Smooth muscle cell (in vitro differentiated cells): Measurements from ENCODE around the gene ARID3A. TPM values are rescaled to one million over a fixed set of nuclear protein-coding genes. Genes with fewer than 3 reads are reported as not detected.
A peak's percentile ranks its signal among the peaks of the same experiment; 100 is the strongest.

Experiments used
- DNase-seq: peaks from one replicate; lab custom pipeline; 2025; ENCODE audit not compliant: unreplicated experiment; lab: John Stamatoyannopoulos, UW
- H2AFZ ChIP-seq: fragments of 200-600 bp; sonication (generic); 2 replicates; pipeline ENCODE4 v1.6.0; 2016; ENCODE audit warnings: antibody characterized with exemption, low read depth, mild to moderate bottlenecking
- H3F3A ChIP-seq: fragments of 200-600 bp; sonication (generic); 2 replicates; pipeline ENCODE4 v1.6.0; 2017; ENCODE audit warnings: antibody characterized with exemption, low read depth
- H3K27ac ChIP-seq: fragments of 200-600 bp; sonication (generic); 2 replicates; pipeline ENCODE4 v1.5.1; 2016; ENCODE audit warnings: low read depth, mild to moderate bottlenecking
- H3K27me3 ChIP-seq: fragments of 200-600 bp; sonication (generic); 2 replicates; pipeline ENCODE4 v1.6.1; 2016; ENCODE audit warnings: low read depth, mild to moderate bottlenecking
- H3K36me3 ChIP-seq: fragments of 200-600 bp; sonication (generic); 2 replicates; pipeline ENCODE4 v1.5.1; 2016; ENCODE audit warnings: low read depth
- H3K4me1 ChIP-seq: fragments of 200-600 bp; sonication (generic); 2 replicates; pipeline ENCODE4 v1.5.1; 2016; ENCODE audit warnings: low read depth
- H3K4me2 ChIP-seq: fragments of 200-600 bp; sonication (generic); 2 replicates; pipeline ENCODE4 v1.6.0; 2016; ENCODE audit warnings: mild to moderate bottlenecking
- H3K4me3 ChIP-seq: fragments of 200-600 bp; sonication (generic); 2 replicates; pipeline ENCODE4 v1.5.1; 2016; ENCODE audit warnings: mild to moderate bottlenecking
- H3K79me2 ChIP-seq: fragments of 200-600 bp; sonication (generic); 2 replicates; pipeline ENCODE4 v1.6.0; 2016; ENCODE audit warnings: low read depth, mild to moderate bottlenecking
- H3K9ac ChIP-seq: fragments of 200-600 bp; sonication (generic); 2 replicates; pipeline ENCODE4 v1.6.0; 2016; ENCODE audit warnings: low read depth
- H3K9me3 ChIP-seq: fragments of 200-600 bp; sonication (generic); replicated peaks from 2 replicates; pipeline ENCODE4 v1.5.1; 2016; ENCODE audit warnings: low read depth
- H4K20me1 ChIP-seq: fragments of 200-600 bp; sonication (generic); 2 replicates; pipeline ENCODE4 v1.6.0; 2016; ENCODE audit warnings: low read depth
- WGBS: methylation state at CpG from one replicate; pipeline ENCODE4 v1.1.7; 2016; ENCODE audit warnings: low lambda C conversion rate; 5-methylcytosine and 5-hydroxymethylcytosine counted together
- polyA plus RNA-seq: library from polyadenylated mRNA; unstranded; fragments of >200 nt; fragmentation: Nextera tagmentation; extraction: Ambion mirVana; gene quantifications from 2 replicates; pipeline ENCODE4 v1.2.1, GENCODE V29; 2016
- total RNA-seq: library from RNA; depleted of rRNA; stranded (reverse); fragments of >200 nt; gene quantifications from 2 replicates; pipeline ENCODE4 v1.2.3, GENCODE V29; 2014
- TF ChIP-seq, protein P1 (sequence below): fragments of 200-600 bp; sonication (generic); IDR thresholded peaks from 2 replicates; pipeline ENCODE4 v1.5.1; 2017; ENCODE audit warnings: borderline replicate concordance, mild to moderate bottlenecking, antibody characterized with exemption; ENCODE audit not compliant: insufficient read depth, poor library complexity, severe bottlenecking

ARID3A gene
- total and polyA plus RNA-seq, 2 experiments from 2014 or later, result 45.7 to 50.3 TPM

GRCh38 chr19:964116-964520 is 38.3 kb downstream of the ARID3A start:
- Histone ChIP-seq H3K27me3 (no peaks in the 10 kb centered on the region), H3K9ac (no peak overlapping the region), H3K27ac (peak overlapping the region; percentile 38), H2AFZ (no peak overlapping the region), H3K79me2 (peaks cover 64% of the 10 kb centered on the region), H3K9me3 (no peaks in the 10 kb centered on the region), H4K20me1 (peaks cover 35% of the 10 kb centered on the region), H3K4me2 (no peak overlapping the region), H3K4me3 (no peak overlapping the region), H3K4me1 (peaks cover 3% of the 10 kb centered on the region), H3F3A (peaks cover 14% of the 10 kb centered on the region), H3K36me3 (peaks cover 9% of the 10 kb centered on the region)
- TF ChIP-seq, protein P1, sequence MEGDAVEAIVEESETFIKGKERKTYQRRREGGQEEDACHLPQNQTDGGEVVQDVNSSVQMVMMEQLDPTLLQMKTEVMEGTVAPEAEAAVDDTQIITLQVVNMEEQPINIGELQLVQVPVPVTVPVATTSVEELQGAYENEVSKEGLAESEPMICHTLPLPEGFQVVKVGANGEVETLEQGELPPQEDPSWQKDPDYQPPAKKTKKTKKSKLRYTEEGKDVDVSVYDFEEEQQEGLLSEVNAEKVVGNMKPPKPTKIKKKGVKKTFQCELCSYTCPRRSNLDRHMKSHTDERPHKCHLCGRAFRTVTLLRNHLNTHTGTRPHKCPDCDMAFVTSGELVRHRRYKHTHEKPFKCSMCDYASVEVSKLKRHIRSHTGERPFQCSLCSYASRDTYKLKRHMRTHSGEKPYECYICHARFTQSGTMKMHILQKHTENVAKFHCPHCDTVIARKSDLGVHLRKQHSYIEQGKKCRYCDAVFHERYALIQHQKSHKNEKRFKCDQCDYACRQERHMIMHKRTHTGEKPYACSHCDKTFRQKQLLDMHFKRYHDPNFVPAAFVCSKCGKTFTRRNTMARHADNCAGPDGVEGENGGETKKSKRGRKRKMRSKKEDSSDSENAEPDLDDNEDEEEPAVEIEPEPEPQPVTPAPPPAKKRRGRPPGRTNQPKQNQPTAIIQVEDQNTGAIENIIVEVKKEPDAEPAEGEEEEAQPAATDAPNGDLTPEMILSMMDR, result no peak
- DNase-seq, result no peak
- WGBS, result 97% methylated on average over 16 of the region's 16 CpGs

GRCh38 chr19:964761-965694 is 39.2 kb downstream of the ARID3A start:
- 98% methylated on average over 19 of the region's 19 CpGs for WGBS
- H3K36me3 ChIP-seq, result peaks cover 9% of the 10 kb centered on the region
- H3K27ac ChIP-seq, result no peak overlapping the region
- H3K9ac ChIP-seq, result no peak overlapping the region
- H3F3A ChIP-seq, result peaks cover 10% of the 10 kb centered on the region
- TF ChIP-seq, protein P1, result no peak
- no peak overlapping the region for H3K4me2 ChIP-seq
- DNase-seq, result no peak
- no peak overlapping the region for H3K4me3 ChIP-seq
- H2AFZ ChIP-seq, result no peak overlapping the region
- H3K27me3 ChIP-seq, result no peaks in the 10 kb centered on the region
- H3K4me1 ChIP-seq, result peaks cover 3% of the 10 kb centered on the region
- no peaks in the 10 kb centered on the region for H3K9me3 ChIP-seq
- peaks cover 26% of the 10 kb centered on the region for H4K20me1 ChIP-seq
- peaks cover 57% of the 10 kb centered on the region for H3K79me2 ChIP-seq

DNA sequence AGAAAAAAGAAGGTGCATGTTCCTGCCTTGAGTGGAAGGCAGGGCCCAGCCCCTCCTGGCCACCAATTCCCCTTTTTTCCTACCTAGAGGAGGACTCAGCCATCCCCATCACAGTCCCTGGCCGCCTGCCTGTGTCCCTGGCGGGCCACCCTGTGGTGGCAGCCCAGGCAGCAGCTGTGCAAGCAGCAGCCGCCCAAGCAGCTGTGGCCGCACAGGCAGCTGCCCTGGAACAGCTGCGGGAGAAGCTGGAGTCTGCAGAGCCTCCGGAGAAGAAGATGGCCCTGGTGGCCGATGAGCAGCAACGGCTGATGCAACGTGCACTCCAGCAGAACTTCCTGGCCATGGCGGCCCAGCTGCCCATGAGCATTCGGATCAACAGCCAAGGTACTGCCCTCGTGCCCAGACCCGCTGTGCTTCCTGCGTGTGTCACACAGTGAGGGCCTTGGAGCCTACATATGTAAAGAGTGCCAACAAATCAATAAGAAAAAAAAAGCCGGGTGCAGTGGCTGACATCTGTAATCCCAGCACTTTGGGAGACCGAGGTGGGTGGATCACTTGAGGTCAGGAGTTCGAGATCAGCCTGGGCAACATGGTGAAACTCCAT is 40.8 kb downstream of the ARID3A start:
- Histone ChIP-seq H3K36me3 (peaks cover 15% of the 10 kb centered on the region), H3K4me2 (no peak overlapping the region), H3F3A (peaks cover 3% of the 10 kb centered on the region), H2AFZ (no peak overlapping the region), H4K20me1 (peaks cover 18% of the 10 kb centered on the region), H3K4me3 (no peak overlapping the region), H3K9ac (no peak overlapping the region), H3K9me3 (no peaks in the 10 kb centered on the region), H3K27me3 (no peaks in the 10 kb centered on the region), H3K79me2 (peaks cover 53% of the 10 kb centered on the region), H3K4me1 (peaks cover 3% of the 10 kb centered on the region), H3K27ac (no peak overlapping the region)
- 92% methylated on average over 17 of the region's 17 CpGs for WGBS
- DNase-seq, result no peak
- TF ChIP-seq, protein P1, result no peak
